ENCODE results near the gene PALS1.

Gene PALS1

GRCh38 chr14:67241411-67242167 is at the start of gene PALS1:
TSS of gene PALS1 (plus strand) at chr14:67241435. CDS start at chr14:67279171, 37,736 bp downstream.
- 0 out of 2 replicates have a peak, but pooled peaks have one; percentile 7 for TF ChIP-seq ZFP3 (CRISPR knock-in tag; IDR thresholded peaks at IDR 0.05)
- no peak for TF ChIP-seq ARNTL (CRISPR knock-in tag; IDR thresholded peaks at IDR 0.05; ENCODE audit: borderline replicate concordance, low read depth)
- ATAC-seq, result peak; percentile 66

GRCh38 chr14:67191768-67192290 is 49.4 kb upstream of the PALS1 start:
- no peak for TF ChIP-seq CSDC2 (CRISPR knock-in tag; IDR thresholded peaks at IDR 0.05)
- TF ChIP-seq GLIS3 (CRISPR knock-in tag; IDR thresholded peaks at IDR 0.05), result no peak
- TF ChIP-seq PPARA (CRISPR knock-in tag; IDR thresholded peaks at IDR 0.05; ENCODE audit: borderline replicate concordance), result no peak
- no peak for TF ChIP-seq TSHZ2 (CRISPR knock-in tag; IDR thresholded peaks at IDR 0.05)
- TF ChIP-seq ZFP30 (CRISPR knock-in tag; IDR thresholded peaks at IDR 0.05), result no peak
- no peak for TF ChIP-seq TCF4 (CRISPR knock-in tag; IDR thresholded peaks at IDR 0.05; ENCODE audit: borderline replicate concordance)
- no peak for TF ChIP-seq TOX (CRISPR knock-in tag; IDR thresholded peaks at IDR 0.05; ENCODE audit: borderline replicate concordance)
- no peak for TF ChIP-seq ZC3H10 (CRISPR knock-in tag; IDR thresholded peaks at IDR 0.05)
- TF ChIP-seq ZFP3 (CRISPR knock-in tag; IDR thresholded peaks at IDR 0.05), result no peak
- TF ChIP-seq ZNF565 (CRISPR knock-in tag; conservative IDR thresholded peaks at IDR 0.05; ENCODE audit: low read depth), result no peak
- TF ChIP-seq ISL1 (CRISPR knock-in tag; IDR thresholded peaks at IDR 0.05), result no peak
- no peak for TF ChIP-seq ZNF70 (CRISPR knock-in tag; IDR thresholded peaks at IDR 0.05)
- TF ChIP-seq CSRNP3 (CRISPR knock-in tag; IDR thresholded peaks at IDR 0.05), result no peak
- TF ChIP-seq PATZ1 (CRISPR knock-in tag; IDR thresholded peaks at IDR 0.05; ENCODE audit: borderline replicate concordance), result no peak
- no peak for TF ChIP-seq ZNF8 (CRISPR knock-in tag; IDR thresholded peaks at IDR 0.05)
- no peak for TF ChIP-seq BACH2 (CRISPR knock-in tag; IDR thresholded peaks at IDR 0.05; ENCODE audit: borderline replicate concordance)
- peak; percentile 50 for ATAC-seq

GRCh38 chr14:67192366-67192765 is 48.9 kb upstream of the PALS1 start:
- TF ChIP-seq OSR1 (CRISPR knock-in tag; IDR thresholded peaks at IDR 0.05) (no peak), TOX (CRISPR knock-in tag; IDR thresholded peaks at IDR 0.05; ENCODE audit: borderline replicate concordance) (no peak), SNAI2 (CRISPR knock-in tag; IDR thresholded peaks at IDR 0.05) (no peak), POU6F1 (CRISPR knock-in tag; IDR thresholded peaks at IDR 0.05; ENCODE audit: borderline replicate concordance, low read depth) (no peak), PATZ1 (CRISPR knock-in tag; IDR thresholded peaks at IDR 0.05; ENCODE audit: borderline replicate concordance) (no peak), RARB (CRISPR knock-in tag; IDR thresholded peaks at IDR 0.05) (no peak), TCF4 (CRISPR knock-in tag; IDR thresholded peaks at IDR 0.05; ENCODE audit: borderline replicate concordance) (no peak), CSDC2 (CRISPR knock-in tag; IDR thresholded peaks at IDR 0.05) (no peak), ESRRG (CRISPR knock-in tag; IDR thresholded peaks at IDR 0.05) (no peak), CSRNP3 (CRISPR knock-in tag; IDR thresholded peaks at IDR 0.05) (no peak), ZNF70 (CRISPR knock-in tag; IDR thresholded peaks at IDR 0.05) (no peak), BACH2 (CRISPR knock-in tag; IDR thresholded peaks at IDR 0.05; ENCODE audit: borderline replicate concordance) (no peak), ZFP30 (CRISPR knock-in tag; IDR thresholded peaks at IDR 0.05) (no peak), ZNF565 (CRISPR knock-in tag; conservative IDR thresholded peaks at IDR 0.05; ENCODE audit: low read depth) (no peak), GLIS3 (CRISPR knock-in tag; IDR thresholded peaks at IDR 0.05) (no peak)
- ATAC-seq, result no peak
